Right forelimb (tissue), 1 donor: ENCODE measurements around the gene CALU.

Experiments used
- DNase-seq: peaks from one replicate; pipeline ENCODE4 v3.0.0-alpha.2; 2018

The CALU gene

DNA sequence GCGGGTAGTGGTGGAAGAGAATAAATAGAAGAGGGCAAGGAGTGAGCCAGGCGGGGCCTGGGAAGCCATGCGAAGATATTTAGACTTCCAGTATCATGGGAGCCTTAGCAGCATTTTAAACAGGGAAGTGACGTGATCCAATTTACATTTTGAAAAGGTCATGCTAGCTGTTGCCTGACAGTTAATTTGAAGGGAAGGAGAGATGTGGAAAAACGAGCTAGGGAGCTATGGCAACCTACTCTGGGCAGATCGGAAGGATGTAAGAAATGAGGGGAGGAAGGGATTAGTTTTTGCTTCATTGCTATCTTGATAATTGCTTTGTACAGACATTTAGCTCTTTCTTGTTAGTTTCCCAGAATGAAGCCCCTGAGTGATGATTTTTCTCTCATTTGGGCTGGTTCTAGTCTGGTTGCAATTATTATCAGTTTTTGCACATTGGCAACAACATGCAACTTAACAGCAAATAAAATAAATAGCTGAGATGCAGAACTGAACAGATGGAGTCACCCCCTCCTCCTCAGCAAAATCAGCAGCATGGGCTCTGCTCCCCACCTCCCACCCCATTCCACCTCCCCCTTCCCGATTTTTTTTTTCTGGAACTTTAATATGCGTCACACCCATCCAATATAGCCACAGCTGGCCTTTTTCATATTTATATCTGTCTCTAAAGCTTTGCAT, 13.0 kb upstream of the CALU start:
- no peak for DNase-seq

- no peak for DNase-seq
These were observed 12.5 kb upstream of the CALU start for GRCh38 chr7:128726737-128727072.

DNA sequence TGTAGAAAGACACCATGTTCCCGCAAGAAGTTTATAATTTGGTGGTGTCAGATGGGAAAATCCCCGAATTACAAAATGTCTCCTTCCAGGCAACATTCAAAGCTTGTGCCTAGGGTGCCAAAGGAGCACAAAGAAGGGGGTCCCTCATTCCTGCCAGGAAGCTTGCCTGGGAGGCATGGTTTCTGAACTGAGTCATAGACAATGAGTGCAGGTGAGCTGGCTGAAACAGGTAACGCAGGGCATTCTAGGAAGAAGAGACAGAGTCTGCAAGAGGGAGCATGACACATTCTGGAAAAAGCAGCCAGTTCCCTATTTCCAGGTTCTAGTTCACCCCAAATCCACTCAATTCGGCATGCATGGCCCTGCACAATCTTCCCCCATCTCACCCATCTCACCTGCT, 11.9 kb upstream of the CALU start:
- DNase-seq, result no peak

GRCh38 chr7:128728598-128728997, 10.6 kb upstream of the CALU start:
- DNase-seq, result no peak

DNA sequence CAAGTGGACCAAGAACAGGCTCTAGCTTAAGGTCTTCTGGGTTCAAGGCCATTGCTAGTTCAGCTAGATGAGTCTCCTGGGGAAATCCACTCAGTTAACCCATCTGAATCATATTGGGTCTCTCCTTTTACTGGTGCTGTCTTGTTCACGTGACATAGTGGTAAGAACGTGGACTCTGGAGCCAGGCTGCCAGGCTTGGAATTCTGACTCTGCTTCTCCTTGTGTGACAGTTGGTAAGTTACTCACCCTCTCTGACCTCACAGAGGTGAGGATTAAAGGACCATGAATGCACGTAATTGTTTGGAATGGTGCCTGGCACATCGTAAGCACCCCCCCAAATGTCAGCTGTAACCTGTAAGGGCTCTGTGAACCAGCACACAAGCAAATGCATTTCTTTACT, 9.7 kb upstream of the CALU start:
- no peak for DNase-seq

DNA sequence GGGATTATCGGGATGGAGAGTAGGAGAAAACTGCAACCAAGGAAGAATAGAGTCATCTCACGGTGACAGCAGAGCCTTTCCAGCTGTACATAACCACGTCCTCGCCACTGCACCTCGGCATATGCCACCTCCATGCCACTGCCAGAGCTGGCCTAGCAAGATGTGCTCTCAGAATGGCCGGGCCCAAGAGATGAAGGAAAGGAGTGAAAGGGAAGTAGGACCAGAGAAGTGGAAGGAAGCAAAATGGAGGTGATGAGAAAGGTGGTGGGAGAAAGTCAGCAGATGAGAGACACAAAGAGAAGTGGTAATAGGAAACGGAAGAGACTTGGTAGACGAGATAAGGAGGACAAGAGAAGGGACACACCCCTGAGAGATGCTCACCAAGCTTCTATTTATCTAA, 8.0 kb upstream of the CALU start:
- DNase-seq, result no peak

- no peak for DNase-seq
These were observed 6.5 kb upstream of the CALU start for GRCh38 chr7:128732521-128733277.

- DNase-seq, result no peak
These were observed 5.9 kb upstream of the CALU start for GRCh38 chr7:128733278-128733645.

GRCh38 chr7:128734890-128735289, 4.3 kb upstream of the CALU start:
- no peak for DNase-seq

DNA sequence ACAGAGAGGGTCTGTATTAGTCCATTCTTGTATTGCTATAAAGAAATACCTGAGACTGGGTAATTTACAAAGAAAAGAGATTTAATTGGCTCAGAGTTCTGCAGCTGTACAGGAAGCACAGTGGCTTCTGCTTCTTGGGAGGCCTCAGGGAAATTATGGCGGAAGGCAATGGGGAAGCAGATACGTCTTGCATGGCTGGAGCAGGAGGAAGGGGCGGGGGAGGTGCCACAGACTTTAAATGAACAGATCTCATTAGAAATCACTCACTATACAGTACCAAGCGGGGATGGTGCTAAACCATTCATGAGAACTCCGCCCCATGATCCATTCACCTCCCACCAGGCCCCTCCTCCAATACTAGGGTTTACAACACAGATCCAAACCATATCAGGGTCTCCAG, 3.7 kb upstream of the CALU start:
- no peak for DNase-seq

DNA sequence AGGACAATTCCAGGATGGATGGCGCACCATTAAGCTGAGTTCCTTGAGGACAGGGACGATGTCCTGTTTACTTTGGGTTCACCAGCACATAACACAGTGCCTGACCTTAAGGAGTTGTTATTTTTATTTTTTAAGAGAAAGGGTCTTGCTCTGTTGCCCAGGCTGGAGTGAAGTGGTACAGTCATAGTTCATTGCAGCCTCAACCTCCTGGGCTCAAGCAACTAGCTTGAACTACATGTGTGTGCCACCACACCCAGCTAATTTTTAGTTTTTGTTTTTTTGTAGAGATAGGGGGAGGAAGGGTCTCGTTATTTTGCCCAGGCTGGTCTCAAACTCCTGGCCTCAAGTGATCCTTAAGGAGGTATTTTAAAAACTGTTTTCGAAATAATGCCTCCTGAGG, 1.7 kb upstream of the CALU start:
- no peak for DNase-seq

GRCh38 chr7:128737867-128738385, 1.2 kb upstream of the CALU start:
- DNase-seq, result no peak

GRCh38 chr7:128738570-128739047, 550 bp upstream of the CALU start:
- no peak for DNase-seq

GRCh38 chr7:128739990-128740682, 977 bp downstream of the CALU start:
- no peak for DNase-seq

DNA sequence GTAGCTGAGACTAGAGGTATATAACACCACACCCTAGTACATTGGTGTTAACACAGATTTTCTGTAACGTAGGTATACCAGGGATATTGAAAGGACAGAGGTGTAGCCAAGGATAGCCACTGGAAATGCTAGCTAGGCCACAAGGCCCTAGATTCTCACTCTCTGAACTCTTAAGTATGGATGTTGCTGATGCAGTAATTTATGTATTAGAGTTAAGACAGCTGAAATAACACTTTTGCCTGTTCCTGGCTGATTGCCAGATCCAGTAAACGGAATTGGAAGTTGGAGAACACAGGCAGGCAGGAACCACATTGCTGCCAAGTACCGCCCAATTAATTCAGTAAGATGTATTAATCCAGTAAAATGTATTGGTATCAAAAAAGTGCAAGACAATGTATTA, 1.8 kb downstream of the CALU start:
- no peak for DNase-seq

DNA sequence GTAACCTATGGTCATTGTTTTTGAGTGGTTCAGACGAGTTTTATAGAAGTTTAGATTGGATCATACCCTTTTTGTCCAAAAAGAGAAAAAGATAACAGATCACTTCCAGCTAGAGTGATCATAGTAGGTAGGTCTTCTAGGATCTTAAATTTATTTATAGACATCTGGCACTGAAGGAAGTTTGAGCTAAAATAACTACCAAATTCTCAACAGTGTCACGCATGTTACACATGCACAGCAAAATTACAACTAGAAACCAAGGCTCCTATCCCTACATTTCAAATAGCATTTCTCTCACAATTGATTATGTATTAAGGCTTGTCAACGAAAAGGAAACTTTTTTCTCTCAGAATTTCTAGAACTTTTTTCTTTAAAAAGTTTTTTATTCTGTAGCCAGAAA, 2.3 kb downstream of the CALU start:
- DNase-seq, result no peak

DNA sequence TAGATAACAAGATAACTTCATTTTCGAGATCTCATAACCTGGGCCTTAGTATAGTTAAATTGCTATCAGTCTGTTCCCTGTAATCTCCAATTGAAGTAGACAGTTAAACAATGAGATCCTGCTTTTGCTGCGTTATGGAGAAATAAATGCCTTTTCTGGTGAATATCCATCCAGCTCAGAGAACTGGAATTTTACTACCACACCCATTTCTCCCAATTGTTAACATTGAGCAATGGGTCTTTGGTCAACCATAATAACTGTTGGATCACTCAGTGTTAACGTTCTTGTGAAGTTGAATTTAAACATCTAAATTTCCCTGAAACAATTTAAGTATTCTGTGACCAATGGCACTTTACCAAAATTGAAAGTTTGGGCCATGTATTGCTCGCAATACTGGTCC, 3.0 kb downstream of the CALU start:
- no peak for DNase-seq

- no peak for DNase-seq
These were observed 4.1 kb downstream of the CALU start for GRCh38 chr7:128743112-128743772.

DNA sequence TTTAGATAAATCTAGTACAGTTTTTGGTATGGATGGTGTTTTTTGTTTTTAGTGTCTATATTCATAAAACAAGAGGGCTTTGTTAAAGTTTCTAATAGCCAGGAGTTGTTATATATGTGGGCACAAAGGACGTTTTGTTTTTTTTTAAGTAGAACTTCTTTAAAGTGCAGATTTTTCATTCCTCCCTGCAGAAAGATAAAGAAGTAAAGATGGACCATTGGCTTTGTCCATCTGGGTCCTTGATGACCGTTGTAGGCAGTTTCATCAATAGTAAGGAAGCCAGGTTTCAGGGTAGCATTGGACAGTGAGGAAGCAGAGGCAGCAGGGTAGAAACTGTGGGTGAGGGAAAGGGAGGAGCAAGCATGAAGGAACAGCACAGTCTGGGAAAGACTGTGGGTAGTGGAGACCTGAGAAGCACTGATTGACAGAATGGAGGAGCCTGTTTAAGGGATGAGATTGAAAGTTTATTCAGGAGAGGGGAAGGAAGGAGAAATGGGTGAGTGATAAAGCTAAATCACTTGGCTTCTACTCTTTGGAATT, 5.3 kb downstream of the CALU start:
- DNase-seq, result no peak

GRCh38 chr7:128745706-128746105, 6.5 kb downstream of the CALU start:
- DNase-seq, result no peak

DNA sequence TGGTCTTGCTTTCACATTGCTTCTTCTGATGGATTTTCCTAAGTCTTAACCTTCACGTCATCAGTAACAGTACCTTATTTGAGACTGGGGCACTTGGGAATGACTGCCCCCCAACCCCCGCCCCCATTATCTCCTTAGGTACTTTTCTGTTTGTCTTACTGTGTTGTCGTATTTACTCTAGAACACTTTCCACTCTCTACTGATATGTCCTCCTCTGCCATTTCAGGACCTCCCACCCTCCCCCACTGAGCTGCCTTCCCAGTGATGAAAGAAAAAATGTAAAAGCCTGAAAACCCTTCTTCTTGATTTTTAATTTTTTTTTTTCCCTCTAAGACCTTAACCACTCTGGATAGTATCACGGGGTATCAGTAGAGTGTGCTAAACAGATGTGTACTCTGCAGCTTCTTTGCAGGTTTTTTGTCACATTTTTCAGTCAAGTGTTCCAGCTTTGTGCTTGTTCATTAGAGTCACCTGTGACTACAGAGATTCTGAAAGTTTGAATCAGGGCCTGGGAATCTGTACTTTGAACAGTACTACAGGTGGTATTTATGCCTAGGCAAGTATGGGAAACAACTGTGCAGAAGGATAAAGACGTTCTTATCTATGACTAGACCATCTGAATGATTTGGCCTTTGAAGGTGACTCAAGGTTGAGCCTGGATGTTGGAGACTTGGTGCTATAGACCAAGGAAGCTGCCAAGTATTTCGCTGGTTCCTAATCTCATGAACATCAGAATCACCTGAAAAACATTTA, 8.3 kb downstream of the CALU start:
- DNase-seq, result no peak

DNA sequence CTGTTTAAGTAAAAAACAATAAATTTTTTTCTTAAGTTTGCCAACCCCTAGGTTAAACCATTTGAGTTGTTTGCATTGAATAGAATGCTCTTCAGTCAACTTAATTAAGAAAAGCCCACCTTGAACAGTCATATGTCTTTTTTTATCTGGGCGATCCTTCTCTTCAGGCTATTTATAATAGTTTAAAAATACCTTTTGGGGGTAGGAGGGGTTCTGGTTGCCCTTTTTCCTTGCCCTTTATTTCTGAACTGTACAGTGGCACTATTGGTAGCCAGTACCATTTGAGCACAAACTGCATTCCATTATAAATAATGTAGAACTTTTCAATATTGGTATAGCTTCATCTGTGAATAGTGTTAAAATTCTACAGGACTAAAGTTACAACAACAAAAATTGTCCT, 13.1 kb downstream of the CALU start:
- DNase-seq, result no peak
